Measurements from ENCODE around the gene P4HA2. TPM values are rescaled to one million over a fixed set of nuclear protein-coding genes. Genes with fewer than 3 reads are reported as not detected.

Gene P4HA2
- total and polyA plus RNA-seq, 9 of the 15 experiments (the other 6 are each of a cell fraction or from before 2014, with no cell fraction given) = 9.6 to 50.0 (median 12.7) TPM

- no peak for TF ChIP-seq PBX2 (CRISPR knock-in tag; IDR thresholded peaks at IDR 0.05; ENCODE audit: low read depth)
- no peak for TF ChIP-seq PBX2 (tag; conservative IDR thresholded peaks at IDR 0.05; ENCODE audit: low read depth)
- TF ChIP-seq ZNF174 (CRISPR knock-in tag; IDR thresholded peaks at IDR 0.05) = no peak
- no peak for TF ChIP-seq ZBTB2 (IDR thresholded peaks at IDR 0.05)
- TF ChIP-seq RBFOX2 (IDR thresholded peaks at IDR 0.05; ENCODE audit: low read depth, low read length) = no peak
- TF ChIP-seq MAFK (IDR thresholded peaks at IDR 0.05; ENCODE audit: low read length) = no peak
- TF ChIP-seq MEF2D (tag; conservative IDR thresholded peaks at IDR 0.05; ENCODE audit: low read depth) = no peak
Observed at GRCh38 chr5:132203916-132204315, 23.7 kb downstream of the P4HA2 start (continued).

GRCh38 chr5:132203464-132203818 lies 24.2 kb downstream of the P4HA2 start:
- ChIA-PET POLR2A (interaction anchor here (0.7 to 1.6 kb wide), 4 partner anchors 10 to 103 kb away, joined by 3 to 6 read pairs (median 4); partner anchors contain the start of gene P4HA2), CTCF (ENCODE audit: low intra/inter-chr PET ratio) (no interaction called here)
- Histone ChIP-seq H3K9me3 (replicated peaks; ENCODE audit: control insufficient read depth, insufficient read depth, low read depth, low read length) (no peaks in the 10 kb centered on the region), H3K36me3 (ENCODE audit: control insufficient read depth, insufficient read depth, low read length) (peaks cover 9% of the 10 kb centered on the region; the same call in 2 of the 3 replicates), H3K4me3 (no peak overlapping the region), H3K4me2 (ENCODE audit: insufficient read depth, low read length) (no peak overlapping the region), H3K27ac (ENCODE audit: extremely low read depth, low read depth, low read length) (no peak overlapping the region), H3K4me1 (replicated peaks in 1 of 2; ENCODE audit: control insufficient read depth in 2 of 2, insufficient read depth in 2 of 2, low read length in 2 of 2) (no peaks in the 10 kb centered on the region), H3K27me3 (ENCODE audit: control insufficient read depth in 2 of 2, insufficient read depth in 2 of 2, low read length in 2 of 2) (no peaks in the 10 kb centered on the region), H3K9me1 (ENCODE audit: control insufficient read depth, insufficient read depth, low read length) (no peaks in the 10 kb centered on the region), H3K9ac (ENCODE audit: insufficient read depth in 1 of 2, low read depth in 2 of 2, low read length in 2 of 2) (no peak overlapping the region), H2AFZ (ENCODE audit: low read depth, low read length) (no peak overlapping the region), H3K79me2 (ENCODE audit: control insufficient read depth, insufficient read depth, low read length) (no peaks in the 10 kb centered on the region), H4K20me1 (replicated peaks; ENCODE audit: control insufficient read depth, insufficient read depth, low read length) (no peaks in the 10 kb centered on the region; the same call in 1 of the 2 replicates)
- TF ChIP-seq MTF1 (CRISPR knock-in tag; IDR thresholded peaks at IDR 0.05; ENCODE audit: borderline replicate concordance) = no peak
- TF ChIP-seq NCOA1 (IDR thresholded peaks at IDR 0.05; ENCODE audit: low read depth) = no peak
- no peak for TF ChIP-seq ZNF75A (CRISPR knock-in tag; IDR thresholded peaks at IDR 0.05)
- no peak for TF ChIP-seq ZFX (CRISPR knock-in tag; IDR thresholded peaks at IDR 0.05)
- TF ChIP-seq SMARCA5 (IDR thresholded peaks at IDR 0.05) = no peak
- no peak for TF ChIP-seq E2F1 (CRISPR knock-in tag; IDR thresholded peaks at IDR 0.05)
- FAIRE-seq (no peak), ATAC-seq (no peak), DNase-seq (ENCODE audit: extremely low read depth in 1 of 4, low spot score in 3 of 4) (no peak)
- 41% methylated on average over 3 of the region's 4 CpGs for WGBS (ENCODE audit: insufficient coverage, low coverage, missing lambda C conversion rate)
- in situ Hi-C loops (cut with MboI) (no loop called here), intact Hi-C loops (cut with micrococcal nuclease) (no loop called here)
- BruUV-seq (replicated peaks) = no TSS peak

Data from K562 (cell line).